ENCODE data around the gene CERKL.

CERKL gene

DNA sequence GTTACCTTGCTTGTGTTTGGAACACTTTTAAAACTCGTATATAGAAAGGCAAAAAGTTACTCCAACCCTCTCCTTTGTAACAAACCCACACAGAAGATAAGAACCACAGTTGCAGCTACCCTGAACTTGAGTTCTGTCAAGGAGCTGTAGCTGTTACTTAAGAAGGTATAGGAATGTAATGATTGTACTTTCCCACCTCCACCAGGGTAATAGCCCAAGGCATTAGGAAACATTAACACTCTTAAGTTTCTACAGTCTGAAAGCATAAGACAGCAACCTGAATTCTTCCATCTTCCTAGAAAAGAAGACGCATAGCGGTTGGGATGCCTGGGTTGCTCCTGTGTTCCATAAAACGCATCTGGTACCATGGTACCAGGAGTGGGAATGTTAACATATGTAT is 156.7 kb downstream of the CERKL start:
- DNase-seq, result no peak

DNA sequence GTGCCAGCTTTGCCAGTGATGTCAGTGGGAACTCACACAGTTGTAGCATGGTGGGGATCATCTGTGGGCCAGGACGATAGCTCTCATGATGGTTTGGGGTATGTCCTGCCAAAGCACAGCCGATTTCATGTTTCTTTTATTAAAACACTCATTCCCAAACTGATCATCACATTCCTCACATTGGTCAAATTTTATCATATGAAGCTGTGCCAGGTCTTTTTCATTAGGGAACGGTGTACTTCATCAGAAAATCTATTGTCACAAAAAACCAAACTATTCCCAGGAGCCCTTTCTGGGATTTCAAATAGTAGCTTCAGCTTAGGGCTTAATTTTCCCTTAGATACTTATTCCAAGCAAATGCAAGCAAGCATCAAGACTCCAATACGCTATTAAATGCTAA is 157.7 kb downstream of the CERKL start:
- no peak for DNase-seq

Data from CD4-positive, alpha-beta T cell treated with Interleukin-1 beta for 1 hour (primary cell).